DLD1 (cell line): Measurements from ENCODE around the gene C1orf232.

ENCODE experiments used
- in situ Hi-C: cut with HindIII; loops from 2 replicates; pipeline ENCODE4 v1.10.0; 2017; ENCODE audit warnings: low sequenced_read_pairs

Gene C1orf232

DNA sequence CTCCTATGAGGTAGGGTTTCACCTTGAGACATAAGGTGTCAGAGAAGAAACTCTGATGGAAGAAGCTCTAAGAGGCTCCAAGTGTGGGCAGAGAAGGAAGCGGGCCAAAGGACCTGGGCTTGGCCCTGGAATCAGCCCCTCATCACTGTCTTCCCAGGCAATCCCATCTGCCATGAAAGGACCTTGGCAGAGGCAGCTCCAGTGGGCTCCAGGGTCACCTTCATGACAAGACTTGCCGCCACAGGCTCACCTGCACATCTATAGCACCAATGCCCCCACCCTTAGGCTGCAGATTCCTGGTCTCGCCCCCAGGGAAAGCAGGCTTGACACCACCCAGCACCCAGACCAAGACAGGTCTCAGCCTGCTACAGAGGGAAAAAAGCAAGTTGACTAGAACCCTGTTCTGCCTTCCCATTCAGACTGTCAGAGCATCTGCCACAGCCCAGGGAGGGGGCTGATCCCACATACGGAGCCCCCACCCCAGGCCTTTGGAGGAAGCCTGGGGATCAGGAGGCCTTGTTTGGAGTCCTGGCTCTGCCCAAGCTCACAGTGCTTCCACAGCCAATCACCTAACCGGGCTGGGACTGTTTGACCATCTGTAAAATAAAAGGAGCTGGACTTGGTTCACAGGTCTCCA lies 10.4 kb downstream of the C1orf232 start:
- in situ Hi-C loops = no loop called here

DNA sequence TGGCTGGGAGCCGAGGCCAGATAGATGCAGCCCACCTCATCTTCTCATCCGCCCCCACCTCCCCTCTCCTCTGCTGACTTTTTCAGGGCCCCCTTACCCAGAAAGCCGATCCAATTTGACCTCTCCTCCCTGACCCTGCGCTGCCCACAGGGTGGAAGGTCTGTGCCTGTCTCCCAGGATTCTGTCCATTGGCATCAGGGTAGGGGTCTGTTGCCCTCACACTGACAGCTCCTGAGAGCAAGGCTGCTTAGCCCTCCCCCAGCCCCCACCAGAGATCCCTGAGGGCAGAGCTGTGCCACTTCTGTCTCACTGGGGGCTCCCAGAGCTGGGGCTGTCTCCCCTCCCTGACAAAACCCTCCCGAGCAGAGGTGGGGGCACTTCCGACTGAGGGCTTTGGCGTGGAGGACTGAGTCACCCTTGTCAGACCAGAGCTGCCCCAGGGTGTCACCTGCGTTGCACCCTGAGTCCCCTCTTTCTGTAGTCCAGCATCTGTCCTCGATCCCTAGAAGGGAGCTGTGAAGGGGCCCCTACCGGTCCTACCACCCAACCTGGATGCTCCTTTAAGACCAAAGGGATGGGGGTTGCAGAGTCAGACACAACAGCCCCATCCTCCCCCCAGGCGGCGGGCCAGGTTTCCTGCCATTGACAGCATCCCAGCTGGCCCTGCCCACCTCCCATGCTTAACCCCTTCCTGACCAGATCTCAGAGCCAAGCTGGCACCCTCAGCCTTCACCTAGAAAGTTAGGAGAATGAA lies 12.3 kb downstream of the C1orf232 start:
- in situ Hi-C loops = no loop called here

DNA sequence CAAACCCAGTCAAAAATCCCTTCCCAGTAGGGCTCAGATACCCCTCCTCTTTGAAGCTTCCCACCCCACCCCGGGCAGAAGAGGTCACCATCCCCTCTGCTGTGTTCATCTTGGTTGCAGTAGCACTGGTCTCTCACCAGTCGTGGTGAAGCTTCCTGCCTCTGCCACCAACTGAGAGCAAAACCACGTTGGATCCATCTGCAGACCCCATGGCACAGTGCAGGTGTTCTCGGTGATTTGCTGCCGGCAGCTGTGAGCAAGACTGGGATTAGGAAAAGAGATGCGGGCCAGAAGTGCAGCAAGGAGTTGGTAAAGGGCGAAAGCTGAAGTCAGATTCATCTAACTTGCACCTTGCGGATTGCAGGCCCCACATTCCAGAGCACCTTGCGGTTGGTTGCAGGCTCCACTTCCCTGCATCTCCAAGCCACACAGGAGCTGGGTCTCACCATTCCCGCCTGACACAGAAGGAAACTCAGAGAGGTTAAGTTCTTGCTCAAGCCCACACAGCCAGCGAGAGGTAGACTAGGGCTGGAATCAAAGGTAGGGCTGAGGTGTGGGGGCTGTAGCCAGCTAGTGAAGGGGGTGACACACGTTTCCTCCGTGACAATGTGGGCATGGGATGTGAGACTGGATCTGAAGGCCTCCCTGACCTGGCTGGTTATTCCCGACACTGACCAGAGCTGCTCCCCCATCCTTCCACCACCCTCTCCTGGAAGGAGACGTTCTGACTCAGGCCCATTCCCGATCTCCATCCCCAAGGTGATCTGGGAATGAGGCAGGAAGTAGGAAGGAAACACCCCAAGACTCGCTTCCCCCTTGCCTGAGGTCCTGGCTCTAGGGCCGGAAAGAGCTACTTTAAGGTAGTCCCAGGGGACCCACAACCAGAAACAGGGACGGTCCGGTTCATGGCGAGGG lies 13.1 kb downstream of the C1orf232 start:
- in situ Hi-C loops = no loop called here

DNA sequence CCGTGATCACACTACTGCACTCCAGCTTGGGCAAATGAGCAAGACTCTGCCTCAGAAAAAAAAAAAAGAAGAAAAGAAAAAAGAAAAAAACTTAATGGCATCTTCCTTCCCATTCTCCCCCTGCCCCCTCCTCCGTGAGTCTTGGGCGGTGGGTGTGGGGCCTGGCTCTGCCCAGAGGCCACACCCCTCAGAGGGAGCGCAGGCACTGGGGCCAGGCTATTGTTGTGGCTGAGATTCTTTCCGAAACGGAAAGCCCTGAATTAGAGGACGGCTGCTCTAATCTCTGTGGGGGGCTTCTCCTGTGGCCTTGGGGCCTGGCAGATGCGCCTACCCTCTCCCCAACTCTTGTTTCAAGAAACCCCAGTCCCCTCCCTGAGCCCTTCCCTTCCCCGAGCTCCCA lies 14.0 kb downstream of the C1orf232 start:
- in situ Hi-C loops = no loop called here

DNA sequence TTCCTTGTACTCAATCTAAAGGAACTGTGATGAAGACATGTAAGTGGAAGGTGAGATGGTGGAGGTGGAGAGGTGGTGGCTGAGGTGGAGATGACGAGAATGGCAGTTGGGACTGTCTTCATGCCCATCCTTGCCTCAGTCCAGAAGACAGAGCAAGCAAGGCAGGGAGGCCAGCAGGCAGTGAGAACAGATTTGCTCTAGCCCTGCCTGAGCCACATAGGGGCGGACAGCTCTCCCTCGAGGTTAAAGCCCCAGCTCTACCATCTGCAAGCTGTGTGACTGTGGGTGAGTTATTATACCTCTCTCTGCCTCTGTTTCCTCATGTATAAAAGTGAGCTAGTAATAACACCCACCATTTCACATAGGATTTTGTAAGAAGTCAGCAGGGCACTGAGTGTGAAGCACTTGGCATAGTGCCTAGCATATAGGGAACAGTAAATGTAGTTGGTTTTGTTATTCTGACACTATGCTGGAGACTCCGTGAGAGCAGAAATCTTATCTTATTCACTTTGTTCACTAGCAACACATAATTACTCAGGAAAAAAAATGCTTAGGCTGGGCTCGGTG lies 14.7 kb downstream of the C1orf232 start:
- in situ Hi-C loops = no loop called here

DNA sequence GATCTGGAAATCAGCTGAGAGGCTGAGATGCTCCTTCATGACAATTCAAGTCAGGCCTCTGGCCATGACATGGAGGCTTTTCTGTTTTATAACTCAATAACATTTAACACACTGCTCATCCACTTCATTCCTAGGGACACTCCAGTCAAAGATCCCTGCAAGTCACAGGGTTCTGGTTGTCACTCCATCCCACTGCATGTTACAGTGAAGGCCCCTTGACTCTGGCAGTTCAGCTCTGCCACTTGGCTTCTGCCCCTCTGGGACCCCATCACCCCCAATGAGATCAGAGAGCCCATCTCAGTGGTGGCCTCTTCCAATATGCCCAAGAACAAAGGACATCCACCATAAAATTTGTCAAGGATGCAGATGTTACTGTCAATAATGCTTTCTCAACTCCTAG lies 19.9 kb downstream of the C1orf232 start:
- in situ Hi-C loops = loop anchor here (5.0 kb wide), 1 partner anchor 47 kb away; no protein-coding TSS in a partner anchor

DNA sequence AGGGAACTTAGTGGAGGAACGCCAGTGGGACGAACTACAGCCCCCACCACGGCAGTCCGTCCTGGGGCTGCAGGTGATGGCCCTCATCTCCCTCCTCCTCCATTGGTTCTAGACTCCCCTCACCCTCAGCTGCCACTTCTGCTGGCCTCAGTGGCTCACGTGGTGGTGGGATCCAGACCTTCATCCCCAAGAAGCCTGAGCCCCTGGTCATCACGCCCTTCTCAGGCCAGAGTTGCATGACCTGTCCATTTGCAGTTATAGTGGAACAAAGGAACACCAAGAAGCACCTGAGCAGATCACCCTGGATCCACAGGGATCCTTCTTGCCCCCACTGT lies 22.8 kb downstream of the C1orf232 start:
- in situ Hi-C loops = loop anchor here (5.0 kb wide), 1 partner anchor 44 kb away; no protein-coding TSS in a partner anchor

DNA sequence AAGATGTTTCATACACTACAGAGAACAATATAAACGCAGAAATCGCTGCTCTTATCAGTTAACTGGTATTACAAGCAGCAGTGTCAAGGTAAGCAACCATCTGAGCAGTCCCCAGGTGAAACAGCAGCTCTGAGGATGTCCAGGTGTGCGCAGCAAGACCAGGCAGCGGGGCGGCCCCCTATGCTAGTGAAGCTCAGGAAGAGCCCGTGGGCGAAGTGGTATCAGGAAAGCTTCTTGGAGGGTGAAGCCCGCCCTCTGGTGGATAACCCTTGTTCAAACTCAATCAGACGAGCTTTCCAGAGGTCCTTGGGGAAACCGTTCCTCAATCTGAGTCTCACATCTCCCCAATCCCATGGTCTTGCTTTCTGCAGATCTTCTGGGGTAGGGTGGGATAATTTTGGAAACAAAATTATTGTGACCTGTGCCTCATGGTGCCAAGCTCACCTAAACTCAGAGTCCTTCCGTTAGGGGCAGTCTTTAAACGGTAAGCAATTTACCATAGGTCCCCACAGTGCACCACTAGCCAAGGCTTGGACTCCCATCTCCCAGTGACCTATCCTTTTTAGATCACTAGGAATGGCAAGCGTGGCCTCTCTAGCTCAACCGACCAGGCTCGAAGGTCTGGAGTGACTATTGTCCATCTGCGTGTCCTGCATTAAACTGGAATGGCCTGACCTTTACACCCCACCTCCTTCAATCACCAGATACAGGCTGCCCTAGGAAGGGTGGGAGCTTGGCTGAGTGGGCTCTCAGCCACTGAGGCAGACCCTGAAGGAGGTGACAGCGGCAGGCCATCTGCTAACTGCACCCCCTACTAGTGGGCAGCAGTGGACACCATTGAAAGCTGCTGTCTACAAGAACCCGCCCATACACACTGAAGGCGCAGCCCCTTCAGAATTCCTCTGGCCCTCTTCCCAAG lies 23.5 kb downstream of the C1orf232 start:
- in situ Hi-C loops = loop anchor here (5.0 kb wide), 1 partner anchor 43 kb away; no protein-coding TSS in a partner anchor

DNA sequence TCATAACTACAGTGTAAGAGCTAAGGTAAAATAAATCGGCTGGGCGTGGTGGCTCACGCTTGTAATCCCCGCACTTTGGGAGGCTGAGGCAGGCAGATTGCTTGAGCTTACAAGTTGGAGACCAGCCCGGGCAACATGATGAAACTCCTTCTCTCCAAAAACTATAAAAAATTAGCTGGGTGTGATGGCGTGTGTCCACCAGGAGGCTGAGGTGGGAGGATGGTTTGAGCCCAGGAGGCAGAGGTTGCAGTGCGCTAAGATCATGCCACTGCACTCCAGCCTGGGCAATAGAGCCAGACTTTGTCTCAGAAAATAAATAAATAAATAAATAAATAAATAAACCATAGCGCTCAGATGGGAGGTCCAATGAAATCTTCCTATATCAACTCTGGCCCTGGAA lies 26.6 kb downstream of the C1orf232 start:
- in situ Hi-C loops = no loop called here

DNA sequence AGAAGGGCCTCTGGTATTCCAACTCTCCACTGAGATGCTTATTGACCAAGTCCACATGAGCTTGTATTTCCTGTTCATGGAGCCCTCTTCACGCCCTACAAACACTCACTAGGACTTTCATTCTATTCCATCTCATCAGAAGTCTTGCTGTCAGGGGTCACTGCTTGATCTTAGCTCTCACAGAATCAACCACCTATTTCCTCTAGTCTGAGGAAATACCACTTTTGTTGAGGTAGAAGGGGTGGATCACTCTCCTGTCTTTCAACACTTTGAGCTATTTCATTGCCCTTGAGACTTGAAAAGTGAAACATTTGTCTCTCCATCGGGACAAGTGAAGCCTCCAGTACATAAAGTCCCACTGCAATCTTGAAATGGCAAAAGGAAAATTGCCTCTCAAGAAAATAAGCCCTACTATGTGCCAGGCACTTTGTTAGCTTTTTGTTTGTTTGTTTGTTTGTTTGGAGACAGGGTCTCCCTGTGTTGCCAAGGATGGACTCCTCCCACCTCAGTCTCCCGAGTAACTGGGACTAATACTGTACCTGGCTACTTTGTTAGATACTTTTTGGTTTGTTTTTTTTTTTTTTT lies 29.7 kb downstream of the C1orf232 start:
- in situ Hi-C loops = no loop called here

DNA sequence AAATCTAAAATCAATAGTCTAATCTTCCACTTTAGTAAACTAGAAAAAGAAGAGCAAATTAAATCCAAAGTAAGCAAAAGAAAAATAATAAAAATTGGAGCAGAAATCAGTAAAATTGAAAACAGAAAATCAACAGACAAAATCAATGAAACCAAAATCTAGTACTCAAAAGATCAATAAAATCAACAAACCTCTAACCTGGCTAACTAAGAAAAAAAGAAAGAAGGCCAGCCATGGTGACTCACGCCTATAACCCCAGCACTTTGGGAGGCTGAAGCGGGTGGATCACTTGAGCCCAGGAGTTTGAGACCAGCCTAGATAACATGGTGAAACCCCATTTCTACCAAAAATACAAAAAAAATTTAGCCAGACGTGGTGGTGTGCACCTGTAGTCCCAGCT lies 34.3 kb downstream of the C1orf232 start:
- in situ Hi-C loops = no loop called here

DNA sequence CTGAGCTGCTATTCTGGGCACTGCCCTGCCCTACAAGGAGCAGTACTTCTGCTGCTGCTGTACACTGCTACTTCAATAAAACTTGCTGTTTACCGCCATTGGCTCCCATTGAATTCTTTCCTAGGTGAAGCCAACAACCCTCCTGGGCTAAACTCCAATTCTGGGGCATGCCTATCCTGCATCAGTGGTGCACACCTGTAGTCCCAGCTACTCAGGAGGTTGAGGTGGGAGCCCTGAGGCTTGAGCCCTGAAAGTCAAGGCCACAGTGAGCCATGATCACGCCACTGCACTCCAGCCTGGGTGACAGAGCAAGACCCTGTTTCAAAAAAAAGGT lies 36.0 kb downstream of the C1orf232 start:
- in situ Hi-C loops = no loop called here

DNA sequence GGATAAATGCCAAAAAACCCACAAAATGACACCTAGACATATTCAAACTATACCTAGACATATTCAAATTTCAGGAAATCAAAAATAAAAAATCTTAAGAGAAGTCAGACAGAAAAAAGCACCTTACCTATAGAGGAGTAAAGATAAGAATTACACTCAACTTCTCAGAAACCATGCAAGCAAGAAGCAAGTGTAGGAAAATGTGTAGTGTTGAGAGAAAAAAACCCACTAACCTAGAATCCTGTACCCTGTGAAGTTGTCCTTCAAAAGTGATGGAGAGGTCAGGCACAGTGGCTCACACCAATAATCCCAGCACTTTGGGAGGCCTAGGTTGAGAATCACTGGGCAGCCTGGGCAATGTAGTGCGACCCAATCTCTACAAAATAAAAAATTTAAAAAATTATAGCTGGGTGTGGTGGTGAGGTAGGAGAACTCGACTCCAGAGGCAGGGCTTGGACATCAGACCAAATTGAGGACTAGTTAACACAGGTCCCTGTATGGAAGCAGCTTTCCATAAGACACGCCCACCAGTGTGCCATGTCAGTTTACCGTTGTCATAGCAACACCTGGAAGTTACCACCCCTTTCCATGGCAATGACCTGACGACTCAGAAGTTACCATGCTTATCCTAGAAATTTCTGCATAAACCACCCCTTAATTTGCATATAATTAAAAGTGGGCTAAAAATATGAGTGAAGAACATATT lies 36.5 kb downstream of the C1orf232 start:
- in situ Hi-C loops = no loop called here

DNA sequence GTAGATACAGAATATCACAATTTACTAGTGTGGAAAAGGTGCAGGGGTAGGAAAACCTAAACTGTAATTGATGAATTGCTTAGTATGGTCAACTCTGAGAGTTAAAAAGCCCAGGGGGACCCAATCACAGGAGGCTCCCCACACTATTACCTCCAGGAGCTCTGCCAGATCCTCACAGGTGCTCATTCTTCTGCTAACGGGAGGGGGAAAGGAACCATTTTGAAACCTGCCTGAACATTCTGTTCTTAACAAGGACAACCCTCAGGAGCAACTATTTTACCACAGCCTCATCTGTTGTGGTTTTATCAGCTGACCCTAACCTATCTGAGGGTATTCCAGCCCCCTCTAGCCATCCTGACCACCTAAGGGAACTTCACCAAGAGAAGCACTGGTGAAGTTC lies 38.1 kb downstream of the C1orf232 start:
- in situ Hi-C loops = no loop called here

DNA sequence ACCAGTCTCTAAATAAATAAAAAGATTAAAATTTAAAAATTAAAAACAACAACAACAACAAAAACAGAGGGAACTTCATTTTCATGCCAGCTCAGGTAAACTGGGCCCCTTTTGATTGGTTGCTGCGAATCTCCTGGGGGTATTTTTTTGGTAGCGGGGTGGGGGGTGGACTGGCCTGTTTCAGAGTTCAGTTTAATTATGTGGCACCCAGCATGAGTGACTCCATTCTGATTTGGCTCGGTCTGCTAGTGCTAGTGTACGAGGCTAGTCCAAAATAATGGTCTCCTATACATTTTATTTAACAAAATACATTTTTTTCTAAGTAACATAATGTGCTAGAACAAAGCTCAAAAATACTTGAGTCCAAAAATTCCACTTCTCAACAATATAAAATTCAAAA lies 39.0 kb downstream of the C1orf232 start:
- in situ Hi-C loops = no loop called here

DNA sequence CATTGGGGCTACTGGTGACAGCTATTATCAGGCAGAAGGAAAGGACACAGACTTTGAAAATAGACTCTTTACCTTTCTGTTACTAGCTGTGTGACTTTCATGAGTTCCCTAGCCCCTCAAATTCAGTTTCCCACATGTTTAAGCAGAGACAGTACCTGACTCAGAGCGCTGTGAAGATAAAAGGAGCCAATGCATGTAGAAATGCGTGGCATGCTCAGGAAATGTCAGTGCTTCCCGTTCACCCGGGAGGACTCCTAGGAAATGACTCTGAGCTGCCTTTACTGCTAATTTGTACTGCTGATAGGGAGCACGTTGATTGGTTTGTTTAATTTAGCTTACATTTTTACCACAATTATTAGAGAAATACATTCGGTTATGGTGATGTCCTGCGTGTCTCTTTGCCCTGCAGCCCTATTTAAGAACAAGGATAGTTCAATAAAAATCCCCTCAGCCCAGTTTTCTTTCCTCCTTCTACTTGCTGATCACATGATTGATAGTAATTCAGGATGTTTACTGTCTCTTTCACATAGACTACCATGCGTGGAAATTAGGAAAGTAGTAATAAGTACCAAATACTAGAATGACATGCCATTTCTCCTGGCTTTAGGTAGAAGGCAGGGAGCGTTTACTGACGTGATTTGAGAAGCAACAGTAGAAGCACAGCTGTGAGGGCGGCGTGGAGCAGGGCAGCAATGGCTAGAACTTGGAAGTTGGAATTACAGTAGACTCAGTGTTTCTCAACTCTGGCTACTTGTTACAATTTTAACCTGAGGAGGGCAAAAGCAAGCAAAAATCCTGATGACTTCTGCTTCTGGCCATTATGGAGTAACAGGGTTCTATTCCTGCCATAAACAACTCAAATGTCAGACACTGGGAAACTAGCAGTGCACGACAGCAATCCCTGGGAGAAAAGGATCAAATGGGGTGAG lies 41.3 kb downstream of the C1orf232 start:
- in situ Hi-C loops = no loop called here

DNA sequence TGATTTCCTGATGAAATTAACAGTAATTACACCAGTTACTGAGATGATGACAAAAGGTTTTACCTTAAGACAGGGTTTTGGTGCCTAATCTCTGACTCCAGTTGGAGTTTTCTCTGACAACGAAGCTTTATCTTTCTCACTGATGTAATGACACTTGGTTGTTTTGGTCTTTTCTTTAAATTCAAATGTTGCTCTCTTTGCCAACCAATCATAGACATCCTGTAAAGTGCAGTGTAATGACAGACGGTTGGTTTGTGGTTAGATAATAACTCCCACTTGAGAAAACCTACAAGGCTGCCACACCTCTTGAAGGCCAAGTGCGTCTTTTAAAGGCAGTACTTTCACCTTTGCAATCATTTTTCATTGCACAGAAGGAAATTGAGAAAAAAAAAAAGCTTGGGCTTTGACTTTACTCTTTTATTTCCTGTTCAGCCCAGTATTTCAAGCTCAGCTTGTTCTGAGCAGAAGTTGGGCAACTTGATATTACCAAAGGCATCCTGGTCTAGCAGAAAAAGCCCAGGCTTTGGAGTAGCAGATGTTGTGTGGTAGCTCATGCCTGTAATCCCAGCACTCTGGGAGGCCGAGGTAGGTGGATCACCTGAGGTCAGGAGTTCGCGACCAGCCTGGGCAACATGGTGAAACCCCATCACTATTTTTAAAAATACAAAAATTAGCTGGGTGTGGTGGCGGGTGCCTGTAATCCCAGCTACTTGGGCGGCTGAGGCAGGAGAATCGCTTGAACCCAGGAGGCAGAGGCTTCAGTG lies 42.3 kb downstream of the C1orf232 start:
- in situ Hi-C loops = no loop called here

DNA sequence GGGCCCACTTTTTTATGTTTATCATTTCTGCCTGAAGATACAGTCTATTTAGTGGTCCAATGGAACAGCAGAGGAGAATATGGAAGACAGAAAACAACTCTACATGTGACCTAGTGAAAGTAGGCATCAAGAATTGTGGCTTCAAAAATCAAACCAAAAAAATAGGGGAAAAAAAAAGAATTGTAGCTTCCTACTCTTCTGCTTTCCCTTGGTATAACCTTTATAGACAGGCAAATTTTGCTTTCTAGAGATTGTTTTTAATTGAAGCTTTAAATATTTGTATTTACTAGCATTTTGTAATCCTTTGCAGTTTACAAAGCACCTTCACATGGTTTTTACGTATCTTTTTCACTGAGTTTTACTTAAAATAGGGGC lies 42.8 kb downstream of the C1orf232 start:
- in situ Hi-C loops = no loop called here
